HL-60 (cell line): ENCODE measurements around the gene LRRC1.

ENCODE experiments used
- DNase-seq, 2 experiments: peaks; one replicate each; pipeline ENCODE4 v3.0.0-alpha.2; 2010 to 2020; ENCODE audit warnings: low read depth in 1 of 2, low spot score in 1 of 2
- H3K27ac ChIP-seq: fragments of 250-450 bp; sonication (Bioruptor Pico); replicated peaks from 2 replicates; pipeline ENCODE4 v1.5.1; 2020; ENCODE audit warnings: mild to moderate bottlenecking, moderate library complexity
- H3K27me3 ChIP-seq: fragments of 250-450 bp; sonication (Bioruptor Pico); 2 replicates; pipeline ENCODE4 v1.5.1; 2021; ENCODE audit warnings: mild to moderate bottlenecking, moderate library complexity; ENCODE audit not compliant: insufficient read depth, poor library complexity, severe bottlenecking
- H3K4me3 ChIP-seq: replicated peaks from 2 replicates; pipeline ENCODE4 v1.5.1; 2011; ENCODE audit warnings: mild to moderate bottlenecking, control low read depth, low read length; ENCODE audit not compliant: insufficient read depth
- CTCF ChIP-seq: IDR thresholded peaks from one replicate; pipeline ENCODE4 v1.5.1; 2011; ENCODE audit warnings: low read length, control low read depth, inconsistent platforms; ENCODE audit not compliant: insufficient read depth
- GABPA ChIP-seq: IDR thresholded peaks from 2 replicates; pipeline ENCODE4 v1.6.1; 2012; ENCODE audit warnings: low read depth
- POLR2AphosphoS5 ChIP-seq: IDR thresholded peaks from 2 replicates; pipeline ENCODE4 v1.6.1; 2012; ENCODE audit warnings: low read depth
- SPI1 ChIP-seq: IDR thresholded peaks from 2 replicates; pipeline ENCODE4 v1.6.1; 2012; ENCODE audit warnings: low read depth, mild to moderate bottlenecking, borderline replicate concordance
- TF ChIP-seq, protein P1 (sequence below): IDR thresholded peaks from 2 replicates; pipeline ENCODE4 v1.6.1; 2012; ENCODE audit warnings: low read depth; ENCODE audit not compliant: insufficient replicate concordance

LRRC1 gene

GRCh38 chr6:53827531-53827930 lies 32.7 kb downstream of the LRRC1 start:
- DNase-seq: no peak
- TF ChIP-seq, protein P1, sequence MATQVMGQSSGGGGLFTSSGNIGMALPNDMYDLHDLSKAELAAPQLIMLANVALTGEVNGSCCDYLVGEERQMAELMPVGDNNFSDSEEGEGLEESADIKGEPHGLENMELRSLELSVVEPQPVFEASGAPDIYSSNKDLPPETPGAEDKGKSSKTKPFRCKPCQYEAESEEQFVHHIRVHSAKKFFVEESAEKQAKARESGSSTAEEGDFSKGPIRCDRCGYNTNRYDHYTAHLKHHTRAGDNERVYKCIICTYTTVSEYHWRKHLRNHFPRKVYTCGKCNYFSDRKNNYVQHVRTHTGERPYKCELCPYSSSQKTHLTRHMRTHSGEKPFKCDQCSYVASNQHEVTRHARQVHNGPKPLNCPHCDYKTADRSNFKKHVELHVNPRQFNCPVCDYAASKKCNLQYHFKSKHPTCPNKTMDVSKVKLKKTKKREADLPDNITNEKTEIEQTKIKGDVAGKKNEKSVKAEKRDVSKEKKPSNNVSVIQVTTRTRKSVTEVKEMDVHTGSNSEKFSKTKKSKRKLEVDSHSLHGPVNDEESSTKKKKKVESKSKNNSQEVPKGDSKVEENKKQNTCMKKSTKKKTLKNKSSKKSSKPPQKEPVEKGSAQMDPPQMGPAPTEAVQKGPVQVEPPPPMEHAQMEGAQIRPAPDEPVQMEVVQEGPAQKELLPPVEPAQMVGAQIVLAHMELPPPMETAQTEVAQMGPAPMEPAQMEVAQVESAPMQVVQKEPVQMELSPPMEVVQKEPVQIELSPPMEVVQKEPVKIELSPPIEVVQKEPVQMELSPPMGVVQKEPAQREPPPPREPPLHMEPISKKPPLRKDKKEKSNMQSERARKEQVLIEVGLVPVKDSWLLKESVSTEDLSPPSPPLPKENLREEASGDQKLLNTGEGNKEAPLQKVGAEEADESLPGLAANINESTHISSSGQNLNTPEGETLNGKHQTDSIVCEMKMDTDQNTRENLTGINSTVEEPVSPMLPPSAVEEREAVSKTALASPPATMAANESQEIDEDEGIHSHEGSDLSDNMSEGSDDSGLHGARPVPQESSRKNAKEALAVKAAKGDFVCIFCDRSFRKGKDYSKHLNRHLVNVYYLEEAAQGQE: no peak
- H3K4me3 ChIP-seq: no peak overlapping the region

DNA sequence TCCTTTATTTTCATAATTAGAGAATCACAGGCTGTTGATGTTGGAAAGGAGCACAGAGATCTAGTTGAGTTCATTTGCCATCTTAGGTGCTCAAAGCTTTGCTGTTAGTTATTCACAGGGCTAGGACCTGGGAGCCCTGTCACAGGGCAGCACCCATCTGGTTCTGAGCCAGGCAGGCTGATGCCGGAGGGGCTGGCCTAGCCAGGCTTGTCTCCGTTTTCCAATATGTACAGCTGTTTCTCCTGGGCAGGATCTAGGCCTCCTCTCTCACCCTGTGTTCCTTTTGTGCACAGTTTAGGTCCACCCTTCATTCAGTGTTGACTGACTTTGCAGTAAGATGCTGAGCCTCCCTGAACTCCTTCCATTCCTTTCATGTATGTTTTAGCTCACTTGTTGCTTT lies 33.4 kb downstream of the LRRC1 start:
- no peak for TF ChIP-seq POLR2AphosphoS5
- no peak for TF ChIP-seq GABPA
- TF ChIP-seq, protein P1: no peak
- no peak for TF ChIP-seq CTCF
- no peak for TF ChIP-seq SPI1
- H3K27ac ChIP-seq: no peak overlapping the region

More at GRCh38 chr6:53827531-53827930, 32.7 kb downstream of the LRRC1 start:
- H3K27me3 ChIP-seq: no peaks in the 10 kb centered on the region
- no peak overlapping the region for H3K27ac ChIP-seq

DNA sequence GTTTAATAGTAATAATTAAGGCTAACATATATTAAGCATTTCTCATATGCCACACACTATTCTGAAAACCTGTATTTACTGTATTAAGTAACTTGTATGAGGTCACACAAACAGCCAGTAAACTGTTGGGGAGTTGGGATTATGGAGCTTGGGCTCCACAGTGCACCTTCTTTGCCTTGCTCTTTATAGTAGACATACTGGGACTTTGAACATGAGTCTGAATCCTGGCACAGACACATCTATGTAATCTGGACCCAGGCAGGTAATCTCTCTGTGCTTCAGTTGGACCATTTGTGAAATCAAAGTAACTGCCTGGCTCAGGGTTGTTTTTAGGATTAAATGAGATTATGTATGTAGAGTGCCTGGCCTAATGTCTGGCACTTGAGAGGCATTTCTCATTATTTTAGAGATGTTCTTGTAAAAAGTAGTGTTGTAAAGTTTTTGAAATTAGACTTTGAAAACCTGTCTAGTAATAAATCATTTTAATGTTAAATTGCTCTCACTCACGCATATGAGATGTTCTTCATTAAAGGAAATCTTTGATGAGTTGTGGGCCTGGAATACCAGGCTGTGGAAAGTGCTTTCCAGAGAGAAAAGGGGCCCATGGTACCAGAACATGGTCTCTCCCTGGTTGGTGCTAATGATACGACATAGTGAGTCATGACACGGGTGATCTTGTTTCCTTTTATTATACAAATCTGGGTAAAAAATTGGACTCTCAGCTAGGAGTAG lies 34.3 kb downstream of the LRRC1 start:
- Histone ChIP-seq H3K27me3 (no peaks in the 10 kb centered on the region), H3K4me3 (no peak overlapping the region), H3K27ac (no peak overlapping the region)
- no peak for DNase-seq
- no peak for TF ChIP-seq POLR2AphosphoS5
- TF ChIP-seq SPI1: no peak
- TF ChIP-seq, protein P1: no peak
- no peak for TF ChIP-seq GABPA
- no peak for TF ChIP-seq CTCF

More for the DNA sequence above, 33.4 kb downstream of the LRRC1 start:
- no peak for DNase-seq
- H3K27me3 ChIP-seq: no peaks in the 10 kb centered on the region
- no peak overlapping the region for H3K4me3 ChIP-seq
